ENCODE data around the gene UNC79.

DNA sequence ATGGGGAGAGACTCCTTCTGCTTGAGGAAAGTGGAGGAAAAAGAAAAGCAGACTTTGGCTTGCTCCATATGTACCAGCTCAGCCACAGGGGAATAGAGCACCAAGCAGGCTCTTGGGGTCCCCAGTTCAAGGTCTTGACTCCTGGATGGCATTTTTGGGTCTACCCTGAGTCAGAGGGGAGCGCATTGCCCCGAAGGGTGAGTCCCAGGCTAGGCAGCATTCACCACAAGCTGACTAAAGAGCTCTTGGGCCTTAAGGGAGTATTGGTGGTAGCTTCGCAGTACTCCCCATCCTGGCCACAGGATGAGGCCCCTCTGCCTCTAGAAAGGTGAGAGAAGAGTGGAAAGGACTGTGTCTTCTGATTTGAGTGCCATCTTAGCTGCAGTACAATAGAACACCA is 19.8 kb upstream of the UNC79 start:
- no peak for TF ChIP-seq POLR2A (IDR thresholded peaks at IDR 0.05)
- TF ChIP-seq CTCF (IDR thresholded peaks at IDR 0.05) = no peak

Measured in Peyer's patch (tissue), 4 donors.